K562 treated with DMSO at 1 percent for 48 hours (cell line): Measurements from ENCODE around the gene SLC37A2. TPM values are rescaled to one million over a fixed set of nuclear protein-coding genes. Genes with fewer than 3 reads are reported as not detected.

ENCODE experiments used
- total RNA-seq: library from RNA; unstranded; fragments of 300-600 nt; gene quantifications from 2 replicates; pipeline ENCODE4 v1.2.3, GENCODE V29; 2022; ENCODE audit warnings: low replicate concordance; ENCODE audit errors: extremely low read depth

Gene SLC37A2
- not detected in 2 replicates for total RNA-seq

GRCh38 chr11:125062931-125063428 is at the start of gene SLC37A2:
Gene SLC37A2 (plus strand): TSS chr11:125063305. CDS start chr11:125063368, 63 bp downstream.

GRCh38 chr11:125111343-125112207 is 48.5 kb downstream of the SLC37A2 start, which contains the start of gene TMEM218:
Gene TMEM218 (minus strand): TSS chr11:125111626. CDS start chr11:125102241, 9,385 bp downstream.

Other genes starting within 250 kb of the SLC37A2 start
- gene ROBO3, start 197.9 kb upstream of the SLC37A2 start, total RNA-seq = not detected in 2 replicates
- gene ROBO4, start 165.4 kb upstream of the SLC37A2 start, total RNA-seq = not detected in 2 replicates
- gene HEPN1, start 144.1 kb upstream of the SLC37A2 start, total RNA-seq = not detected in 2 replicates
- gene HEPACAM, start 127.3 kb upstream of the SLC37A2 start, total RNA-seq = not detected in 2 replicates
- gene CCDC15, start 109.1 kb upstream of the SLC37A2 start, total RNA-seq = not detected in 2 replicates
- not detected in 2 replicates for gene TMEM218, start 48.3 kb downstream of the SLC37A2 start, total RNA-seq
- gene PKNOX2, start 101.4 kb downstream of the SLC37A2 start, total RNA-seq = not detected in 2 replicates